ENCODE measurements around the gene MYH9. TPM values are rescaled to one million over a fixed set of nuclear protein-coding genes. Genes with fewer than 3 reads are reported as not detected.

MYH9 gene
- total RNA-seq, 4 donors from 2014 or later = 361 to 406 (median 386) TPM

DNA sequence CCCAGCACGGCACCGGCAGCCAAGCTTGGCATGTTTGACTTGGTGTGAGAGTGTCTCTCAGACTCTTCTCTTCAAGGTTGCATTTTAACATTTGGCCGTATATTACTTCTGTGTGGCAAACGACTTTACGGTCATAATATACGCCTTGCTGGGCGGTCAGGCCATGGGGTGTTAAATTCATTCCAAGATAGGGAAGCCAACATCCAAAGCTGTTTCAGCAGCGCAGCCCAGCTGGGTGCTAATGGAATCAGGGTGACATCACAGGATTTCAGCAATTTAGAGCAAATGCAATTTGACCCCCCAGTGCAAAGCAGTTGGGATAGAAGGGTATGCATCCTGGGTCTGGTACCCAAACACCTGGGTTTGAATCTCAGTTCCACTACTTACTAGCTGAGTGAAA is 16.7 kb upstream of the MYH9 start:
- Histone ChIP-seq H3K27ac (no peak overlapping the region), H3K9me3 (no peaks in the 10 kb centered on the region), H3K36me3 (no peaks in the 10 kb centered on the region), H3K4me1 (peaks cover 0 to 9% (median 2%) of the 10 kb centered on the region in 4 donors), H3K4me3 (no peak overlapping the region), H3K27me3 (no peaks in the 10 kb centered on the region)
- WGBS, 2 donors = 82 to 90% methylated on average over 7 of the region's 8 CpGs
- TF ChIP-seq EP300 (IDR thresholded peaks at IDR 0.05) (no peak), POLR2A (IDR thresholded peaks at IDR 0.05) (no peak)
- TF ChIP-seq, protein P1, sequence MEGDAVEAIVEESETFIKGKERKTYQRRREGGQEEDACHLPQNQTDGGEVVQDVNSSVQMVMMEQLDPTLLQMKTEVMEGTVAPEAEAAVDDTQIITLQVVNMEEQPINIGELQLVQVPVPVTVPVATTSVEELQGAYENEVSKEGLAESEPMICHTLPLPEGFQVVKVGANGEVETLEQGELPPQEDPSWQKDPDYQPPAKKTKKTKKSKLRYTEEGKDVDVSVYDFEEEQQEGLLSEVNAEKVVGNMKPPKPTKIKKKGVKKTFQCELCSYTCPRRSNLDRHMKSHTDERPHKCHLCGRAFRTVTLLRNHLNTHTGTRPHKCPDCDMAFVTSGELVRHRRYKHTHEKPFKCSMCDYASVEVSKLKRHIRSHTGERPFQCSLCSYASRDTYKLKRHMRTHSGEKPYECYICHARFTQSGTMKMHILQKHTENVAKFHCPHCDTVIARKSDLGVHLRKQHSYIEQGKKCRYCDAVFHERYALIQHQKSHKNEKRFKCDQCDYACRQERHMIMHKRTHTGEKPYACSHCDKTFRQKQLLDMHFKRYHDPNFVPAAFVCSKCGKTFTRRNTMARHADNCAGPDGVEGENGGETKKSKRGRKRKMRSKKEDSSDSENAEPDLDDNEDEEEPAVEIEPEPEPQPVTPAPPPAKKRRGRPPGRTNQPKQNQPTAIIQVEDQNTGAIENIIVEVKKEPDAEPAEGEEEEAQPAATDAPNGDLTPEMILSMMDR (IDR thresholded peaks at IDR 0.05) = no peak
- no peak for DNase-seq (ENCODE audit: low spot score in 2 of 2)

DNA sequence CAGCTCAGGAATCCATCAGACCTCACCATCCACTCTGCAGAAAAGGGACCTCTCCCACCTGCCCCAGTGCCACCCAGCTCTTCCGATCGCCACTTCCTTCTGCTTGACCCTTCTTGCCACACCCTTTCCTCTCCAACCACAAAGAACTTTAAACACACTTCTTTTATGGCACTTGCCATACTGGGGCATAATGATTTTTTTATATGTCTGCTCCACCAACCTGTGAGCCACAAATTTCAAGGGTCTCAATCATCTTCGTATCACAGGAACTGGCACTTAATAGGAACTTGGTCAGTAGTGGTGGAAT is 11.7 kb upstream of the MYH9 start:
- WGBS, 2 donors = 57 to 61% methylated on average over 3 of the region's 3 CpGs
- no peak overlapping the region for H3K4me3 ChIP-seq
- H3K27me3 ChIP-seq = no peaks in the 10 kb centered on the region
- TF ChIP-seq POLR2A (IDR thresholded peaks at IDR 0.05) (no peak), EP300 (IDR thresholded peaks at IDR 0.05) (no peak)
- TF ChIP-seq, protein P1 (IDR thresholded peaks at IDR 0.05) = no peak
- no peak for DNase-seq (ENCODE audit: low spot score in 2 of 2)
- no peaks in the 10 kb centered on the region for H3K36me3 ChIP-seq
- H3K9me3 ChIP-seq = no peaks in the 10 kb centered on the region
- H3K27ac ChIP-seq = peak overlapping the region in 1 of 4 donors; percentile 10
- peaks cover 0 to 6% (median 0%) of the 10 kb centered on the region in 4 donors for H3K4me1 ChIP-seq

DNA sequence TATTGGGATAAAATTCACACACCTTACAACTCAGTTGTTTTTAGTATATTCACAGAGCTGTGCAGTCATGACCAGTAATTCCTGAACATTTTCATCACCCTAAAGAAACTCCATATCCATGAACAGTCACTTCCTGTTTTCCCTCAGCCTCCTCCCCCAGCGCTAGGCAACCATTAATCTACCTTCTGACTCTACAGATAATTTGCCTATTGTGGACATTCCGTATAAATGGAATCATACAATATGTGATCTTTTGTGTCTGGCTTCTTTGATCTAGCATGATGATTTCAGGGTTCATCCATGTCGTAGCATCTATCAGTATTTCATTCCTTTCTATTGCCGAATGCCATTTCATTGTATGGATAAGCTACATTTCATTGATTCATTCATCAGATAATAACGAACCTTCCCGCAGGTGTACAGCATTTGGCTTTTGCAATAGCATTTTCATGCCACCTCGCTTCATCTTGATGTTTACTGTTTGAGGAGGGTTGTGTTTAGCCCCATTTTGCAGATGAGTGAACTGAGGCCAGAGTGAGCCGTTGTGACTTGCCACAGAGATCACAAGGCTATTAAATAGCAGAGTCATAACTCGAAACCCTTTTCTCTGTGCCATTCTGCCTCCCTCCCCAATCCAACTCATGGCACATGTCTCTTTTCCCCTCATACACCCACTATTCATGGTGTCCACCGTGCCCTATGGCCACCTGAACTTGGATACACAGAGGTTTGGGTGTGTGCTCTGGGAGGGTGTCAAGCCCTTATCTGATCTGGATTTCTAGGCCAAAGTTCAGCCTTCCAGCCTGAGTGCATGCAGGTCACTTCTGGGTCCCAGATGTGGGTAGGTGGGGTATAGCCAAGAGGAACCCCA is 11.1 kb upstream of the MYH9 start:
- WGBS, 2 donors = 85 to 86% methylated on average over 10 of the region's 10 CpGs

DNA sequence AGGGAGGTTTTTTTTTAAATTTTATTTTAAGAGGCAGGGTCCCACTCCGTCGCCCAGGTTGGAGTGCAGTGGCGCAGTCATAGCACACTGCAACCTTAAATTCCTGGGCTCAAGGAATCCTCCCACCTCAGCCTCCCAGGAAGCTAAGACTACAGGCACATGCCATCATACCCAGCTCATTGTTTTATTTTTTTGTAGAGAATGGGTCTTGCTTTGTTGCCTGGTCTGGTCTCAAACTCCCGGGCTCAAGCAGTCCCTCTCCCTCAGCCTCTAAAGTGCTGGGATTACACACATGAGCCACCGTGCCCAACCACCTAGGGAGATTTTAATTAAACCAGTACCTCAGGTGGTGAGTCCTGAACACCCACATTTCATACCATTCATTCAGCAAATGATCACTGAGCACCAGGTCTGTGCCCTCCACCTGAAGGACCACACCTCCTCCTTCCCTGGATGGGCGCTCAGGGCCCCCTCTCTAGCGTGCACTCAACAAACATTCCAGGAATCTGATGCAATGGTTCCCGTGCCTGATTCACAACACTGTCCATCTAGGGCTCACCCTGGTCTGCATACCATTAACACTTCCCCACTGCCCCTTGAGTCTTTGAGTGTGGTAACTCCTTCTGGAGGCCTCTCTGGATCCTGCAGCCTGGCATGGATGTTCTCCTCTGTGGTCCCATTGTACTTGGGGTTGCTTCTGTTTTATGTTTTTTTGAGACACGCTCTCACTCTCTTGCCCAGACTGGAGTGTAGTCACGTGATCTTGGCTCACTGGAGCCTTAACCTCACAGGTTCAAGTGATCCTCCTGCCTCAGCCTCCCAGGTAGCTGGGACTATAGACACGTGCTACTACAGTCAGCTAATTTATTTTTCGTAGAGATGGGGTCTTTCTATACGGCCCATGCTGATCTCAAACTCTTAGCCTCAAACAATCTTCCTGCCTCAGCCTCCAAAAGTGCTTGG is 9.6 kb upstream of the MYH9 start:
- DNase-seq (ENCODE audit: low spot score in 2 of 2) = no peak
- TF ChIP-seq EP300 (IDR thresholded peaks at IDR 0.05) (no peak), POLR2A (IDR thresholded peaks at IDR 0.05) (no peak)
- TF ChIP-seq, protein P1 (IDR thresholded peaks at IDR 0.05) = no peak
- WGBS, 2 donors = 75 to 80% methylated on average over 13 of the region's 13 CpGs

More for the DNA sequence above, 11.1 kb upstream of the MYH9 start:
- Histone ChIP-seq H3K4me3 (no peak overlapping the region), H3K9me3 (no peaks in the 10 kb centered on the region), H3K27ac (peak overlapping the region in 1 of 4 donors; percentile 10), H3K36me3 (no peaks in the 10 kb centered on the region), H3K27me3 (no peaks in the 10 kb centered on the region), H3K4me1 (peaks cover 0 to 6% (median 0%) of the 10 kb centered on the region in 4 donors)
- DNase-seq (ENCODE audit: low spot score in 2 of 2) = no peak
- TF ChIP-seq EP300 (IDR thresholded peaks at IDR 0.05) (no peak), POLR2A (IDR thresholded peaks at IDR 0.05) (no peak)
- TF ChIP-seq, protein P1 (IDR thresholded peaks at IDR 0.05) = no peak

More for the DNA sequence above, 9.6 kb upstream of the MYH9 start:
- H3K9me3 ChIP-seq = no peaks in the 10 kb centered on the region
- H3K36me3 ChIP-seq = no peaks in the 10 kb centered on the region
- H3K4me1 ChIP-seq = peaks cover 0 to 6% (median 0%) of the 10 kb centered on the region in 4 donors
- no peak overlapping the region for H3K4me3 ChIP-seq
- no peaks in the 10 kb centered on the region for H3K27me3 ChIP-seq
- H3K27ac ChIP-seq = no peak overlapping the region
